GM12872 (cell line): ENCODE results near the gene WWC1.

Experiments
- TF ChIP-seq, protein P1 (sequence below): IDR thresholded peaks from 3 replicates; pipeline ENCODE4 v1.5.1; 2011; ENCODE audit warnings: low read depth, mild to moderate bottlenecking, low read length, moderate library complexity; ENCODE audit not compliant: insufficient read depth

The WWC1 gene

DNA sequence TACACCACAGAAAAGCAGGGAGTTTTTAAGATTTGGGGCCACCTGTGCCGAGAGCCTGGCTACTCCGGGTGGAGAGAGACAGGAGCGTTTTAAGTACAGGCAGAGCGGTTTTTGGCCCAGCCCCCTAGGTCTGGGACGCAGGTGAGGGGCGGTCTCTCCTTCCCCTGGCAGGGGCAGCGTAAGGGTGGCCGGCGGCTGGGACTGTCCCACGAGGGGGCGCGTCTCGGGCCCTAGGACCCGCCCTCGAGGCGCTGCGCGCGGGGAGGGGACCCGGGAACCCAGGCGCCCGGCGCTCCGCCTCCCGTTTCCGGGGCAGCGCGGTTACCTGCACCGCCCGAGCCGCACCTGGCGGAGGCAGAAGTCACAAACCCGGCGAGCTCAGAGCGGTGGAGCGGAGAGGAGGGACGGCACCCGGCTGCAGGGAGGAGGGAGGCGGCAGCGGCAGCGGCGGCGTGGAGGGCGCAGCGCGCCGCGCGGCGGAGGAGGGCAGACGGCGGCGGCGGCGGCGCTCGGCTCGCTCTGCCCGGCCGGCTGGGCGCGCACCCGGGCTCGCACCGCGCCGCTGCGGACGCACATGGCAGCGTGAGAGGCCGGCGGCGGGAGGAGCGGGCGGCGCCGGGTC, at the start of gene WWC1:
Gene WWC1, plus strand, starts transcription at position 304 of the 622 bp plus-strand sequence. CDS start 508 bp downstream, outside the sequence.
- TF ChIP-seq, protein P1, sequence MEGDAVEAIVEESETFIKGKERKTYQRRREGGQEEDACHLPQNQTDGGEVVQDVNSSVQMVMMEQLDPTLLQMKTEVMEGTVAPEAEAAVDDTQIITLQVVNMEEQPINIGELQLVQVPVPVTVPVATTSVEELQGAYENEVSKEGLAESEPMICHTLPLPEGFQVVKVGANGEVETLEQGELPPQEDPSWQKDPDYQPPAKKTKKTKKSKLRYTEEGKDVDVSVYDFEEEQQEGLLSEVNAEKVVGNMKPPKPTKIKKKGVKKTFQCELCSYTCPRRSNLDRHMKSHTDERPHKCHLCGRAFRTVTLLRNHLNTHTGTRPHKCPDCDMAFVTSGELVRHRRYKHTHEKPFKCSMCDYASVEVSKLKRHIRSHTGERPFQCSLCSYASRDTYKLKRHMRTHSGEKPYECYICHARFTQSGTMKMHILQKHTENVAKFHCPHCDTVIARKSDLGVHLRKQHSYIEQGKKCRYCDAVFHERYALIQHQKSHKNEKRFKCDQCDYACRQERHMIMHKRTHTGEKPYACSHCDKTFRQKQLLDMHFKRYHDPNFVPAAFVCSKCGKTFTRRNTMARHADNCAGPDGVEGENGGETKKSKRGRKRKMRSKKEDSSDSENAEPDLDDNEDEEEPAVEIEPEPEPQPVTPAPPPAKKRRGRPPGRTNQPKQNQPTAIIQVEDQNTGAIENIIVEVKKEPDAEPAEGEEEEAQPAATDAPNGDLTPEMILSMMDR, result no peak

DNA sequence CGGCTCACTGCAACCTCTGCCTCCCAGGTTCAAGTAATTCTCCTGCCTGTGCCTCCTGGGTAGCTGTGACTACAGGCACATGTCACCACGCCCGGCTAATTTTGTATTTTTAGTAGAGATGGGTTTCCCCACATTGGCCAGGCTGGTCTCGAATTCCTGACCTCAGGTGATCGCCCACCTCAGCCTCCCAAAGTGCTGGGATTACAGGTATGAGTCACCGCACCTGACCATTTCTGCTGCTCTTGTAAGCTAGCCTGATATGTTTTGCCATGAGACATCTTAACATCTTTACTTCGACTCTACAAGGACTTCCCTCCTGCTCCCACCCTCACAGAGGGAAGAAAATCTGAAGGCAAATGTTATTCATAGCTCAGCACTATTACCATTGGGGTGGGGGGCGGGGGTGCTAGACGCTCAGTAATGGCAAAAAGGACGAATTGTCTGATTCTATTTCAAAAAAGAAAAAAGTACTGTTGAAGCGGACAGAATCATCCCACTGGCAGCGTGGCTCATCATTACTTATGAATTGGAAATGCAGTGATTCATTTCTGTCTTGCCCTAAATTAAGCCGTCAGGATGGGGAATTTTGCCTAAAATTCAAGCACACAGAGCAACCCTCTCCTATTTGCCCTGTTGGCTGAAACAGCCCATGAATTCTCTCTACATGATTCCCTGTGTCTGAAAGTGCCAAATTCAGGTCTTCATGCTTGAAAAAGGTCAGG, 46.4 kb upstream of the WWC1 start:
- TF ChIP-seq, protein P1, result no peak

DNA sequence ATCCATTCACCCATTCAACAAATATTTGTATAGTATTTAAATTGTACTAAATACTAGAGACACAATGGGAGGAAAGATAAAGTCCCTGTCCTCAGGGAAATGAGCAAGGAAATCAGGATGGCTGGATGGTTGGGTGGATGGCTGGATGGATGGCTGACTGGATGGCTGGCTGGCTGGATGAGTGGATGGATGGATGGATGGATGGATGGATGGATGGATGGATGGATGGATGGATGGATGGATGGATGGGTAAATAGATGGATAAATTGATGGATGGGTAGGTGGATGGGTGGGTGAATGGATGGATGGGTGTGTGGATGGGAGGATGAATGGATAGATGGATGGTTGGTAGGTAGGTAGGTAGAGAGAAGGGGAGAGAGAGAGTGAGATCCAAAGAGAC, 41.5 kb upstream of the WWC1 start:
- TF ChIP-seq, protein P1, result no peak

DNA sequence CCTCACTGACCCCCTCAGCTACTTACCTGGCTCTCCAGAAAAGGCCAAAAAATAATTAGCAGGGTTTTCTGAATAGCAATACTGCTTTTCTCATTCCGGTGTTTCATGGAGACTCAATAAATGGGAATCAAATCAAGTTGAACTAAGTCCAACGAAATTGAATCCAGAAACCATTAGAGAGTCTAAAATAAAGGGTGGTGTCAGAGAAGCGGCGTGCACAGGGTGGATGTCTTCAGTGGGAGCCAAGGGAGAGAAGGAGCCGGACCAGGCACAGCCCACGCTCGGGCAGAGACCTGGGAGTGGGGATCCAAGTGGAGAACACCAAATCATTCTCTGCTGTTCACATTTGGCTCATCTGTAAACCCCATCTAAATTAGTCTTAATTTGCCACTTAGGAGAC, 40.2 kb upstream of the WWC1 start:
- TF ChIP-seq, protein P1, result no peak

DNA sequence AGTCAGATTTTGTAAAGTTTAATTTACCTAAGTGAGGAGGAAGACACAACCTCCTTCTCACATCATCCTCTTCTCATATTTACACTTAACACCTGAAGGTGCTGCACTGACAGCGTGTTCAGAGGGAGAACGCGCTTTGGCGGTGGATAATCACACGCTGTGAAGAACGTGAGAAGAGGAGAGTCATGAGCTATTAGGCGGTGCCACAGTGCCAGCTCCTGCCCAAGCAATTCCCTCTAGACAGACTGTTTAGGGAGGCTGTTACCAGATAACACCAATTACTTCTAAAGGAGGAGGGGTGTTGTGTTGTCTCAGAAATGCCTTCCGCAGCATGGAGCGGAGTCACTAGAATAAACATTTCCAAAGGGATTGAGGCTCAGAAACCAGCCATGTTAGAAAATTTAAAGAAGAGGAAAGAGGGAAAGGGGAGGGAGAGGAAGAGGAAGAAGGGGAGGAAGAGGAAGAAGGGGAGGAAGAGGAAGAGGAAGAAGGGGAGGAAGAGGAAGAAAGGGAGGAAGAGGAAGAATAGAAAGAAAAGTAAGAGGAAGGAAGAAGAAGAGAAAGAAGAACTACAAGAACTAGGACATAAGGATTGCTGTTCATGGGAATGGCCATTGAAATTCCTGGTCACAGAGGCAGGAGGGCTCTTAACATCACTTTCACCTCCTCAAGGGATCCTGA, 37.3 kb upstream of the WWC1 start:
- TF ChIP-seq, protein P1, result no peak

DNA sequence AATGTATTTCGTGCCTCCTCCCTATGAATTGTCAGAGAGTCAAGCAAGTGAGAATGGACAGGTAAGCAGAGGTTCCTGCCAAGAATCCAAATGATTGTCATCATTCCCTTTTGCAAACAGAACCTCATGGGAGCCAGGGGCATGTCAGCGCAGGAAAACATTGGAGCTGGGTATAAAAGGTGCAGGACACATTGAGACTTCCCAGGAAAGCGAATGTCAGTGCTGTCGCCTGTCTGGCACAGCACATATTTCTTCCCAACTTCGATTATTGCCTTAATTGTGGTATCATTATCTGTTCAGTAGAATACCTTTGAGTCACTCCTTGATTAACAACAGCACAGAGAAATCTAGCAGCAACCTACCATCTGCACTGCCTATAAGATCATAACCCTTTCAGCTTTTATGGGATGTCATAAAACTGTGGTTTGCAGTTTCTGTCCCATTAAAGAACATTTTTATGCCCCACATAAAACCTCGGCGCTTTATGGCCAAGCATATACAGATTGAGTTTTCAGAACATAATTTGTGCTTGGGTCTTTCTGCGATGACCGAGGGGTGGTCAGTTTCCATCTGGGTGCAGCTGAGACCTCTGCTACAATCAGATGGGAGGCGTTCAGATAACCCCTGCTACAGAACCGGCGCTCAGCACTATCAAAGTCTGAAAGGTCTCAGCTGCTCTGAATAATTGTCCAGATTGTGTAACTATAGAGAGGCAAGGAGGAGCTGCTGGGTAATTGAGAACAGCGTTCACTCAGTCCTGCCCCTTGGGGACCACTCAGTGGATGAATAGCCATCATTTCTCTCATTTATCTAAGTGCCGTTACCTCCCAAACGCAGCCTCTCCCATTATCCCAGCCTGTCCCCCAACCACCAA, 30.9 kb upstream of the WWC1 start:
- TF ChIP-seq, protein P1, result no peak

DNA sequence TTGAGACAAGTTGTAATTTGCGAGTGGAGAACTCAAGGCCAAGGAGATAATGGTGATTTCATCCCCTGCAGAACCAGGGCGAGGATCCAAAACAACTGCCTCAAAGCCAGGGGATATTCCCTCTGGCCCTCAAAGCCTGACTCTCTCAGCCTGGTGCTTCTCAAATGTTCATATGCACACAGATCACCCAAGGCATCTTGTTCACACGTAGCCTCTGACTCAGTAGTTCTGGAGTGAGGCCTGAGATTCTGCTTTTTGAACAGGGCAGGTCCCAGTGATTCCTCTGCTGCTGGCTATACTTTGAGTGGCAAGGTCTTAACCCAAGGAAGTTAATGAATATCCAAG, 30.2 kb upstream of the WWC1 start:
- TF ChIP-seq, protein P1, result no peak
